ENCODE data around the gene CNP.

- no peak for TF ChIP-seq TAF1 (IDR thresholded peaks at IDR 0.05; ENCODE audit: low read depth, low read length)
- TF ChIP-seq POLR2AphosphoS5 (IDR thresholded peaks at IDR 0.05; ENCODE audit: low read depth, low read length) = no peak
- no peak for TF ChIP-seq POLR2A (IDR thresholded peaks at IDR 0.05; ENCODE audit: low read depth, low read length)
- no peak for TF ChIP-seq PAX5 (IDR thresholded peaks at IDR 0.05; ENCODE audit: insufficient read depth, low read length, severe bottlenecking)
- no peak for TF ChIP-seq POU2F2 (IDR thresholded peaks at IDR 0.05; ENCODE audit: low read depth, low read length)
Measured at GRCh38 chr17:42018988-42019387, 52.4 kb downstream of the CNP start.
